Measurements from ENCODE around the gene SNCAIP. TPM values are rescaled to one million over a fixed set of nuclear protein-coding genes. Genes with fewer than 3 reads are reported as not detected.

Gene SNCAIP
- total and polyA plus RNA-seq, 2 experiments from 2014 or later: 6.1 to 11.9 TPM

- DNase-seq (ENCODE audit: low spot score) (no peak), ATAC-seq (no peak)
- Histone ChIP-seq H3K4me2 (no peak overlapping the region), H3K27ac (ENCODE audit: low read depth) (no peak overlapping the region), H3K4me3 (no peak overlapping the region), H4K20me1 (replicated peaks; ENCODE audit: insufficient read depth) (no peaks in the 10 kb centered on the region), H2AFZ (no peak overlapping the region), H3K27me3 (ENCODE audit: insufficient read depth) (no peaks in the 10 kb centered on the region), H3K36me3 (ENCODE audit: insufficient read depth) (no peaks in the 10 kb centered on the region; the same call in 1 of the 2 replicates), H3K9me2 (ENCODE audit: insufficient read depth) (peaks cover 9% of the 10 kb centered on the region; the same call in 1 of the 2 replicates), H3K79me2 (replicated peaks; ENCODE audit: insufficient read depth) (no peaks in the 10 kb centered on the region), H3K4me1 (ENCODE audit: insufficient read depth) (peaks cover 19% of the 10 kb centered on the region), H3F3A (replicated peaks; ENCODE audit: low read depth) (no peaks in the 10 kb centered on the region)
- H3K36me3 Mint-ChIP-seq (ENCODE audit: low read depth): peaks cover 4% of the 10 kb centered on the region; the same call in 1 of the 3 replicates
- peaks cover 26% of the 10 kb centered on the region for H3K4me1 Mint-ChIP-seq
- H3K4me3 Mint-ChIP-seq: no peak overlapping the region
- H3K27ac Mint-ChIP-seq: no peak overlapping the region
- TF ChIP-seq POLR2AphosphoS5 (IDR thresholded peaks at IDR 0.05; ENCODE audit: low read depth) (no peak), EZH2phosphoT487 (IDR thresholded peaks at IDR 0.05; ENCODE audit: unreplicated experiment) (no peak)
- TF ChIP-seq, protein P1, sequence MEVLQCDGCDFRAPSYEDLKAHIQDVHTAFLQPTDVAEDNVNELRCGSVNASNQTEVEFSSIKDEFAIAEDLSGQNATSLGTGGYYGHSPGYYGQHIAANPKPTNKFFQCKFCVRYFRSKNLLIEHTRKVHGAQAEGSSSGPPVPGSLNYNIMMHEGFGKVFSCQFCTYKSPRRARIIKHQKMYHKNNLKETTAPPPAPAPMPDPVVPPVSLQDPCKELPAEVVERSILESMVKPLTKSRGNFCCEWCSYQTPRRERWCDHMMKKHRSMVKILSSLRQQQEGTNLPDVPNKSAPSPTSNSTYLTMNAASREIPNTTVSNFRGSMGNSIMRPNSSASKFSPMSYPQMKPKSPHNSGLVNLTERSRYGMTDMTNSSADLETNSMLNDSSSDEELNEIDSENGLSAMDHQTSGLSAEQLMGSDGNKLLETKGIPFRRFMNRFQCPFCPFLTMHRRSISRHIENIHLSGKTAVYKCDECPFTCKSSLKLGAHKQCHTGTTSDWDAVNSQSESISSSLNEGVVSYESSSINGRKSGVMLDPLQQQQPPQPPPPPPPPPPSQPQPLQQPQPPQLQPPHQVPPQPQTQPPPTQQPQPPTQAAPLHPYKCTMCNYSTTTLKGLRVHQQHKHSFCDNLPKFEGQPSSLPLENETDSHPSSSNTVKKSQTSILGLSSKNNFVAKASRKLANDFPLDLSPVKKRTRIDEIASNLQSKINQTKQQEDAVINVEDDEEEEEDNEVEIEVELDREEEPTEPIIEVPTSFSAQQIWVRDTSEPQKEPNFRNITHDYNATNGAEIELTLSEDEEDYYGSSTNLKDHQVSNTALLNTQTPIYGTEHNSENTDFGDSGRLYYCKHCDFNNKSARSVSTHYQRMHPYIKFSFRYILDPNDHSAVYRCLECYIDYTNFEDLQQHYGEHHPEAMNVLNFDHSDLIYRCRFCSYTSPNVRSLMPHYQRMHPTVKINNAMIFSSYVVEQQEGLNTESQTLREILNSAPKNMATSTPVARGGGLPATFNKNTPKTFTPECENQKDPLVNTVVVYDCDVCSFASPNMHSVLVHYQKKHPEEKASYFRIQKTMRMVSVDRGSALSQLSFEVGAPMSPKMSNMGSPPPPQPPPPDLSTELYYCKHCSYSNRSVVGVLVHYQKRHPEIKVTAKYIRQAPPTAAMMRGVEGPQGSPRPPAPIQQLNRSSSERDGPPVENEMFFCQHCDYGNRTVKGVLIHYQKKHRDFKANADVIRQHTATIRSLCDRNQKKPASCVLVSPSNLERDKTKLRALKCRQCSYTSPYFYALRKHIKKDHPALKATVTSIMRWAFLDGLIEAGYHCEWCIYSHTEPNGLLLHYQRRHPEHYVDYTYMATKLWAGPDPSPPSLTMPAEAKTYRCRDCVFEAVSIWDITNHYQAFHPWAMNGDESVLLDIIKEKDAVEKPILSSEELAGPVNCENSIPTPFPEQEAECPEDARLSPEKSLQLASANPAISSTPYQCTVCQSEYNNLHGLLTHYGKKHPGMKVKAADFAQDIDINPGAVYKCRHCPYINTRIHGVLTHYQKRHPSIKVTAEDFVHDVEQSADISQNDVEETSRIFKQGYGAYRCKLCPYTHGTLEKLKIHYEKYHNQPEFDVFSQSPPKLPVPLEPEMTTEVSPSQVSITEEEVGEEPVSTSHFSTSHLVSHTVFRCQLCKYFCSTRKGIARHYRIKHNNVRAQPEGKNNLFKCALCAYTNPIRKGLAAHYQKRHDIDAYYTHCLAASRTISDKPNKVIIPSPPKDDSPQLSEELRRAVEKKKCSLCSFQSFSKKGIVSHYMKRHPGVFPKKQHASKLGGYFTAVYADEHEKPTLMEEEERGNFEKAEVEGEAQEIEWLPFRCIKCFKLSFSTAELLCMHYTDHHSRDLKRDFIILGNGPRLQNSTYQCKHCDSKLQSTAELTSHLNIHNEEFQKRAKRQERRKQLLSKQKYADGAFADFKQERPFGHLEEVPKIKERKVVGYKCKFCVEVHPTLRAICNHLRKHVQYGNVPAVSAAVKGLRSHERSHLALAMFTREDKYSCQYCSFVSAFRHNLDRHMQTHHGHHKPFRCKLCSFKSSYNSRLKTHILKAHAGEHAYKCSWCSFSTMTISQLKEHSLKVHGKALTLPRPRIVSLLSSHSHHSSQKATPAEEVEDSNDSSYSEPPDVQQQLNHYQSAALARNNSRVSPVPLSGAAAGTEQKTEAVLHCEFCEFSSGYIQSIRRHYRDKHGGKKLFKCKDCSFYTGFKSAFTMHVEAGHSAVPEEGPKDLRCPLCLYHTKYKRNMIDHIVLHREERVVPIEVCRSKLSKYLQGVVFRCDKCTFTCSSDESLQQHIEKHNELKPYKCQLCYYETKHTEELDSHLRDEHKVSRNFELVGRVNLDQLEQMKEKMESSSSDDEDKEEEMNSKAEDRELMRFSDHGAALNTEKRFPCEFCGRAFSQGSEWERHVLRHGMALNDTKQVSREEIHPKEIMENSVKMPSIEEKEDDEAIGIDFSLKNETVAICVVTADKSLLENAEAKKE (CRISPR knock-in tag; IDR thresholded peaks at IDR 0.05): no peak
- H3K9me3 Mint-ChIP-seq: no peaks in the 10 kb centered on the region
- no peaks in the 10 kb centered on the region for H3K27me3 Mint-ChIP-seq (ENCODE audit: insufficient read depth, low read depth, poor library complexity)
These were observed 108.1 kb downstream of the SNCAIP start for GRCh38 chr5:122420091-122420490.

- Mint-ChIP-seq H3K4me1 (peaks cover 28% of the 10 kb centered on the region), H3K27ac (no peak overlapping the region), H3K36me3 (ENCODE audit: low read depth) (peaks cover 4% of the 10 kb centered on the region; the same call in 1 of the 3 replicates), H3K27me3 (ENCODE audit: insufficient read depth, low read depth, poor library complexity) (no peaks in the 10 kb centered on the region), H3K9me3 (no peaks in the 10 kb centered on the region), H3K4me3 (no peak overlapping the region)
- ATAC-seq: no peak
- H3K4me1 ChIP-seq (ENCODE audit: insufficient read depth): peaks cover 20% of the 10 kb centered on the region
- H3K36me3 ChIP-seq (ENCODE audit: insufficient read depth): no peaks in the 10 kb centered on the region; the same call in 1 of the 2 replicates
- peaks cover 9% of the 10 kb centered on the region; the same call in 1 of the 2 replicates for H3K9me2 ChIP-seq (ENCODE audit: insufficient read depth)
- H3K27ac ChIP-seq (ENCODE audit: low read depth): no peak overlapping the region
- no peaks in the 10 kb centered on the region for H3F3A ChIP-seq (replicated peaks; ENCODE audit: low read depth)
- no peak overlapping the region for H3K4me3 ChIP-seq
- H4K20me1 ChIP-seq (replicated peaks; ENCODE audit: insufficient read depth): no peaks in the 10 kb centered on the region
- no peak overlapping the region for H3K4me2 ChIP-seq
- no peaks in the 10 kb centered on the region for H3K79me2 ChIP-seq (replicated peaks; ENCODE audit: insufficient read depth)
- no peak overlapping the region for H2AFZ ChIP-seq
- no peak for DNase-seq (ENCODE audit: low spot score)
- no peaks in the 10 kb centered on the region for H3K27me3 ChIP-seq (ENCODE audit: insufficient read depth)
- TF ChIP-seq, protein P1 (CRISPR knock-in tag; IDR thresholded peaks at IDR 0.05): no peak
These were observed 108.7 kb downstream of the SNCAIP start for GRCh38 chr5:122420537-122421236.

Data from GM23338 (cell line).